SU-DHL-6 (cell line): Measurements from ENCODE around the gene HAUS7.

Experiments used
- H2AFZ ChIP-seq: fragments of 200-600 bp; sonication (generic); 2 replicates; pipeline ENCODE4 v1.6.1; 2014; ENCODE audit warnings: low read depth, mild to moderate bottlenecking, moderate library complexity, mixed read lengths, antibody characterized with exemption, low read length; ENCODE audit not compliant: severe bottlenecking
- H3F3A ChIP-seq: fragments of 200-600 bp; shearing (Covaris generic); 2 replicates; pipeline ENCODE4 v1.6.0; 2016; ENCODE audit warnings: antibody characterized with exemption, mild to moderate bottlenecking; ENCODE audit not compliant: insufficient read depth
- H3K27ac ChIP-seq: fragments of 200-600 bp; sonication (generic); 2 replicates; pipeline ENCODE4 v1.5.1; 2016; ENCODE audit warnings: low read depth, mild to moderate bottlenecking, low read length, moderate library complexity, mixed read lengths
- H3K27me3 ChIP-seq: fragments of 200-600 bp; sonication (generic), shearing (Covaris generic); 2 replicates; pipeline ENCODE4 v1.6.0; 2014; ENCODE audit warnings: mild to moderate bottlenecking, low read length
- H3K36me3 ChIP-seq: fragments of 200-600 bp; sonication (generic); 2 replicates; pipeline ENCODE4 v1.6.1; 2014; ENCODE audit warnings: mild to moderate bottlenecking, low read length, mixed read lengths
- H3K4me2 ChIP-seq: fragments of 300-600, 200-600 bp; shearing (Covaris generic), sonication (generic); 2 replicates; pipeline ENCODE4 v1.6.0; 2014; ENCODE audit warnings: low read length, low read depth, mild to moderate bottlenecking; ENCODE audit not compliant: poor library complexity, severe bottlenecking
- H3K4me3 ChIP-seq: fragments of 200-600 bp; sonication (generic); 2 replicates; pipeline ENCODE4 v1.5.1; 2014; ENCODE audit warnings: antibody characterized with exemption, low read length, mild to moderate bottlenecking, mixed read lengths; ENCODE audit not compliant: insufficient read depth, poor library complexity, severe bottlenecking
- H3K79me2 ChIP-seq: fragments of 200-600 bp; sonication (generic); 2 replicates; pipeline ENCODE4 v1.6.1; 2014; ENCODE audit warnings: mild to moderate bottlenecking, low read length, moderate library complexity; ENCODE audit not compliant: insufficient read depth
- H3K9ac ChIP-seq: fragments of 200-600 bp; sonication (generic); 2 replicates; pipeline ENCODE4 v1.7.0; 2014; ENCODE audit warnings: mild to moderate bottlenecking, low read length
- H3K9me2 ChIP-seq: fragments of 200-600 bp; sonication (generic); replicated peaks from 2 replicates; pipeline ENCODE4 v1.6.1; 2014; ENCODE audit warnings: low read length; ENCODE audit not compliant: insufficient read depth
- H3K9me3 ChIP-seq: fragments of 200-600 bp; sonication (generic); 2 replicates; pipeline ENCODE4 v1.6.1; 2014; ENCODE audit warnings: low read length, mixed read lengths; ENCODE audit not compliant: insufficient read depth
- H4K20me1 ChIP-seq: fragments of 200-600 bp; sonication (generic); 2 replicates; pipeline ENCODE4 v1.6.1; 2014; ENCODE audit warnings: low read depth, mild to moderate bottlenecking, antibody characterized with exemption, low read length, moderate library complexity, mixed read lengths
- EZH2phosphoT487 ChIP-seq: fragments of 200-600 bp; sonication (generic), shearing (Covaris generic); conservative IDR thresholded peaks from 2 replicates; pipeline ENCODE4 v1.6.1; 2018; ENCODE audit warnings: mild to moderate bottlenecking, antibody characterized with exemption, low read length, moderate library complexity, mixed read lengths
- TF ChIP-seq, protein P1 (sequence below): fragments of 200-600 bp; sonication (generic); IDR thresholded peaks from one replicate; pipeline ENCODE4 v1.5.1; 2017; ENCODE audit warnings: antibody characterized with exemption, mild to moderate bottlenecking, low read length, moderate library complexity; ENCODE audit not compliant: insufficient read depth, poor library complexity, severe bottlenecking

Gene HAUS7

DNA sequence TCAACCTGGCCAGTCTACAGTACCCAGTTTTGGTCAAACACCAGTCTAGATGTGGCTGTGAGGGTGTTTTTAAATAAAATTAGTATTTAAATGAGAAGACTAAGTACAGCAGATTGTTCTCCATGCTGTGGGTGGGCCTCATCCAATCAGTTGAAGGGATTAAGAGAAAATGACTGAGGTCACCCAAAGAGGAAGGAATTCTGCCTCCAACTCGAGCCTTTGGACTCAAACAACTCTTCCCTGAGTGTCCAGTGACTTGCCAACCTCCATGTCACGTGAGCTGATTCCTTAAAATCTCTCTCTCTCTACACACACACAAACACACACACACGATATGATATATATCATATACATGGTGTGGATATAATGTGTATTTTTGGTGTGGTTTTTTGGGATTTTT is 34.5 kb downstream of the HAUS7 start:
- TF ChIP-seq, protein P1, sequence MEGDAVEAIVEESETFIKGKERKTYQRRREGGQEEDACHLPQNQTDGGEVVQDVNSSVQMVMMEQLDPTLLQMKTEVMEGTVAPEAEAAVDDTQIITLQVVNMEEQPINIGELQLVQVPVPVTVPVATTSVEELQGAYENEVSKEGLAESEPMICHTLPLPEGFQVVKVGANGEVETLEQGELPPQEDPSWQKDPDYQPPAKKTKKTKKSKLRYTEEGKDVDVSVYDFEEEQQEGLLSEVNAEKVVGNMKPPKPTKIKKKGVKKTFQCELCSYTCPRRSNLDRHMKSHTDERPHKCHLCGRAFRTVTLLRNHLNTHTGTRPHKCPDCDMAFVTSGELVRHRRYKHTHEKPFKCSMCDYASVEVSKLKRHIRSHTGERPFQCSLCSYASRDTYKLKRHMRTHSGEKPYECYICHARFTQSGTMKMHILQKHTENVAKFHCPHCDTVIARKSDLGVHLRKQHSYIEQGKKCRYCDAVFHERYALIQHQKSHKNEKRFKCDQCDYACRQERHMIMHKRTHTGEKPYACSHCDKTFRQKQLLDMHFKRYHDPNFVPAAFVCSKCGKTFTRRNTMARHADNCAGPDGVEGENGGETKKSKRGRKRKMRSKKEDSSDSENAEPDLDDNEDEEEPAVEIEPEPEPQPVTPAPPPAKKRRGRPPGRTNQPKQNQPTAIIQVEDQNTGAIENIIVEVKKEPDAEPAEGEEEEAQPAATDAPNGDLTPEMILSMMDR = no peak
- TF ChIP-seq EZH2phosphoT487 = no peak
- H3K9ac ChIP-seq = no peak overlapping the region
- no peaks in the 10 kb centered on the region for H4K20me1 ChIP-seq
- no peaks in the 10 kb centered on the region for H3K9me2 ChIP-seq
- H2AFZ ChIP-seq = no peak overlapping the region
- H3K4me2 ChIP-seq = no peak overlapping the region
- no peaks in the 10 kb centered on the region for H3K9me3 ChIP-seq
- no peak overlapping the region for H3K27ac ChIP-seq
- H3K27me3 ChIP-seq = no peaks in the 10 kb centered on the region
- H3K36me3 ChIP-seq = no peaks in the 10 kb centered on the region
- no peaks in the 10 kb centered on the region for H3K79me2 ChIP-seq
- H3K4me3 ChIP-seq = no peak overlapping the region
- H3F3A ChIP-seq = no peaks in the 10 kb centered on the region

DNA sequence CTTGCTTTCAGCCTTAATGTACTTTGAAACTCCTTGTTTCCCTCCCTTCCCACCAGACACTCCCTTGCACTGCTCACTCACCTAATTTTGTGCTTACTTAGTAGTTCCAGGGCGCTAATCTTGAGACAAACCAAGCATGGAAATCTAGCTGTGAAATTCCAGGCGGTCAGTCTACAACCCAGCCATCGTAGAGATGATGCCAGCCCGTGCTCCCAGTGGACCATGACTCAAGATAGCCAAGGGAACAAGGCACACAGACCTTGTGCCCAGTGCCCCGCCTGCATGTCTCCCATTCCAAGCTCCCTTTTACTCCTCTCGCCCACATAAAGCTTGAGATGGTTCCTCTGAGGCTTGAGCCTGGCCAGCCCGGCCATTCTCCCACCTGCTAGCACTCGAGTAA is 35.6 kb downstream of the HAUS7 start:
- Histone ChIP-seq H3K36me3 (no peaks in the 10 kb centered on the region), H3K4me2 (no peak overlapping the region), H3K4me3 (no peak overlapping the region), H3F3A (no peaks in the 10 kb centered on the region), H3K9ac (no peak overlapping the region), H3K27me3 (no peaks in the 10 kb centered on the region), H3K27ac (no peak overlapping the region), H3K79me2 (no peaks in the 10 kb centered on the region), H3K9me2 (no peaks in the 10 kb centered on the region), H3K9me3 (no peaks in the 10 kb centered on the region), H2AFZ (no peak overlapping the region), H4K20me1 (no peaks in the 10 kb centered on the region)
- TF ChIP-seq EZH2phosphoT487 = no peak
- TF ChIP-seq, protein P1 = no peak

DNA sequence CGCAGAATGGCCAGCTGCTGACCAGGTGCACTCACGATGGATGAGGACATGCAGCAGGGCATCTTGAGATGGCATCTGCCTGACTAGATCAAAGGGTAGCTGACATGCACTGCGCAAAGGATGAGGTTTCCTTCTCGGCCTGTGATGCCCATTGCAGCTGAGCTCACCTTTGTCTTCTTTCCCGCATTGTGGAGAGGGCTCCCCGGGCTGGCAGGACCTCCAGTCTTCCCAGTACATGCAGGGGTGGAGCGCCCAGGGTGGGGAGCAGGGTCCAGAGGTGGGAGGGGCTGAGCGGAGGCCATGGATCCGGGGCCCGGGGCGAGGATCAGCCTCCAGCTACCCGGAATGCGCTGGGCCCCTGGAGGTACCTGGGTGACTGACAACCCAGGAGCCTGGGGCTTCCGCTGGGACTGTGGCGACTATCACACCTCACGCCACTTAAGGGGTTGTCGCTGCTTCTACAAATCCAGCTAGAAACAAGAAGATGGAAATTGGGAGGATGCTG is 36.5 kb downstream of the HAUS7 start:
- H3K79me2 ChIP-seq = no peaks in the 10 kb centered on the region
- H3K36me3 ChIP-seq = no peaks in the 10 kb centered on the region
- H3K4me2 ChIP-seq = no peak overlapping the region
- no peaks in the 10 kb centered on the region for H3K27me3 ChIP-seq
- H3F3A ChIP-seq = no peaks in the 10 kb centered on the region
- H3K9me2 ChIP-seq = no peaks in the 10 kb centered on the region
- no peak overlapping the region for H3K4me3 ChIP-seq
- H3K27ac ChIP-seq = no peak overlapping the region
- H2AFZ ChIP-seq = no peak overlapping the region
- no peak overlapping the region for H3K9ac ChIP-seq
- H4K20me1 ChIP-seq = no peaks in the 10 kb centered on the region
- TF ChIP-seq, protein P1 = no peak
- no peak for TF ChIP-seq EZH2phosphoT487
- H3K9me3 ChIP-seq = no peaks in the 10 kb centered on the region
